Upper lobe of right lung (tissue), 1 donor: ENCODE results near the gene TSSK3. TPM values are rescaled to one million over a fixed set of nuclear protein-coding genes. Genes with fewer than 3 reads are reported as not detected.

Experiments
- ATAC-seq: fragments of 200-7000 bp; cut with Tn5 transposase; one replicate; pipeline ENCODE4 v1.9.1; 2020; ENCODE audit warnings: mild to moderate bottlenecking, moderate library complexity
- DNase-seq: peaks from one replicate; pipeline ENCODE4 v3.0.0-alpha.2; 2020
- H3K27ac ChIP-seq: fragments of 200-600 bp; one replicate; pipeline ENCODE4 v1.8.0; 2022
- H3K27me3 ChIP-seq: fragments of 200-600 bp; one replicate; pipeline ENCODE4 v1.8.0; 2022; ENCODE audit warnings: mild to moderate bottlenecking
- H3K36me3 ChIP-seq: fragments of 200-600 bp; one replicate; pipeline ENCODE4 v1.8.0; 2022
- H3K4me1 ChIP-seq: fragments of 200-600 bp; one replicate; pipeline ENCODE4 v1.8.0; 2022
- H3K4me3 ChIP-seq: fragments of 200-600 bp; one replicate; pipeline ENCODE4 v1.8.0; 2022; ENCODE audit warnings: mild to moderate bottlenecking
- H3K9me3 ChIP-seq: fragments of 200-600 bp; one replicate; pipeline ENCODE4 v1.8.0; 2022
- CTCF ChIP-seq: fragments of 200-600 bp; IDR thresholded peaks from one replicate; pipeline ENCODE4 v1.8.0; 2022; ENCODE audit warnings: antibody characterized with exemption
- intact Hi-C: fragments of 100-400 bp; cut with DNase I; formaldehyde crosslinking; loops from one replicate; pipeline ENCODE4 v1.11.0; 2022
- total RNA-seq: library from RNA; stranded (reverse); fragmentation: NEBNext Ultra II Directional; extraction: Animal tissue kit (Norgen Biotek cat#: 25700); gene quantifications from one replicate; pipeline ENCODE4 v1.2.1, GENCODE V29; 2021
- donor health status: DM: no; HTN: yes; CAD: no; lungs with severe emphysema.

The TSSK3 gene
- total RNA-seq, 1 donor from 2014 or later: 2.5 TPM

- Histone ChIP-seq H3K4me1 (peaks cover under 1% of the 10 kb centered on the region), H3K9me3 (no peaks in the 10 kb centered on the region), H3K36me3 (peaks cover 89% of the 10 kb centered on the region), H3K4me3 (no peak overlapping the region), H3K27ac (no peak overlapping the region), H3K27me3 (no peaks in the 10 kb centered on the region)
- no peak for TF ChIP-seq CTCF
- ATAC-seq (no peak), DNase-seq (no peak)
- intact Hi-C loops: no loop called here
Measured at GRCh38 chr1:32386676-32387392, 24.5 kb downstream of the TSSK3 start.

GRCh38 chr1:32388641-32389040 is 26.3 kb downstream of the TSSK3 start:
- Histone ChIP-seq H3K4me1 (peaks cover 18% of the 10 kb centered on the region), H3K27ac (no peak overlapping the region), H3K36me3 (peaks cover 71% of the 10 kb centered on the region), H3K27me3 (no peaks in the 10 kb centered on the region), H3K9me3 (no peaks in the 10 kb centered on the region), H3K4me3 (no peak overlapping the region)
- intact Hi-C loops: no loop called here
- ATAC-seq (no peak), DNase-seq (no peak)
- no peak for TF ChIP-seq CTCF

- Histone ChIP-seq H3K9me3 (no peaks in the 10 kb centered on the region), H3K27me3 (no peaks in the 10 kb centered on the region), H3K4me3 (no peak overlapping the region), H3K36me3 (peaks cover 46% of the 10 kb centered on the region), H3K4me1 (peaks cover 20% of the 10 kb centered on the region), H3K27ac (no peak overlapping the region)
- DNase-seq (no peak), ATAC-seq (no peak)
- intact Hi-C loops: no loop called here
- TF ChIP-seq CTCF: no peak
Measured at GRCh38 chr1:32390904-32391870, 28.8 kb downstream of the TSSK3 start.

- peaks cover 20% of the 10 kb centered on the region for H3K4me1 ChIP-seq
- no peak overlapping the region for H3K27ac ChIP-seq
- no peaks in the 10 kb centered on the region for H3K27me3 ChIP-seq
- ATAC-seq (no peak), DNase-seq (no peak)
- no peak overlapping the region for H3K4me3 ChIP-seq
- H3K36me3 ChIP-seq: peaks cover 34% of the 10 kb centered on the region
- no peaks in the 10 kb centered on the region for H3K9me3 ChIP-seq
- TF ChIP-seq CTCF: no peak
- intact Hi-C loops: no loop called here
Measured at GRCh38 chr1:32392325-32392724, 30.0 kb downstream of the TSSK3 start.

DNA sequence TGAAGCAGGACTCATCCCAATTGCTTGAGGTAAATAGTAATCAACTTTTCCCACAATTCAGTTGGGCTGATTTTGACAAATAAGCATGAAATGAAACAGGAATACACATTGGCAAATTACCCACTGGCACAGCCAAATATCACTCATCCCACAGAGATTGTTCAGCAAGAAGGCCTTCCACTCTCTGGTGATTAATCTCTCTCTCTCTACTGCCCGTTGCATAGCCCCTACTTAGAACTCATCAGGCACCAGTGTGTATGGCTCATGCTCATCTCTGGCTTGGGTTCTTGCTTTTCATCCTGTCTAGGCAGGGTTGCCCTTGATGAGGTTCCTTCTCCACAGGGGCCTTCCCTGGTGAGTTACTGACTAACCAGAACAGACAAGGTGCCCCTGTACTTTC is 30.8 kb downstream of the TSSK3 start:
- Histone ChIP-seq H3K4me1 (peaks cover 20% of the 10 kb centered on the region), H3K27me3 (no peaks in the 10 kb centered on the region), H3K36me3 (peaks cover 26% of the 10 kb centered on the region), H3K9me3 (no peaks in the 10 kb centered on the region), H3K4me3 (peak overlapping the region; percentile 96), H3K27ac (no peak overlapping the region)
- no peak for TF ChIP-seq CTCF
- DNase-seq: no peak
- intact Hi-C loops: no loop called here
- no peak for ATAC-seq
